HepG2 (cell line): ENCODE measurements around the gene YY2. TPM values are rescaled to one million over a fixed set of nuclear protein-coding genes. Genes with fewer than 3 reads are reported as not detected.

Experiments
- ATAC-seq: fragments of 200-7000 bp; cut with Tn5 transposase; 3 replicates; pipeline ENCODE4 v1.9.1; 2020; ENCODE audit warnings: mild to moderate bottlenecking, moderate library complexity
- BruUV-seq: library from RNA; stranded (reverse); fragments of 400-500 nt; replicated peaks from 2 replicates; lab custom pipeline; 2021; lab: Mats Ljungman, UMichigan
- CTCF ChIA-PET: fragments of 300-600 bp; formaldehyde crosslinking; extraction: SDS; loops from one replicate; lab custom pipeline; 2021; ENCODE audit warnings: low total read pairs, inconsistent platforms, low intra/inter-chr PET ratio; lab: Yijun Ruan, JAX
- POLR2A ChIA-PET: fragments of 350-600 bp; sonication (Branson Sonifier 250); formaldehyde crosslinking; loops from one replicate; lab custom pipeline; 2020; ENCODE audit warnings: antibody characterized with exemption, inconsistent platforms; lab: Yijun Ruan, JAX
- DNase-seq: peaks from one replicate; pipeline ENCODE4 v3.0.0-alpha.2; 2015; ENCODE audit warnings: low spot score
- FAIRE-seq: peaks from 3 replicates; lab custom pipeline; 2011; peaks lifted over from hg19 to GRCh38; lab: Jason Lieb, UNC
- H2AFZ ChIP-seq: one replicate; pipeline ENCODE4 v1.6.1; 2011; ENCODE audit warnings: low read length, inconsistent platforms
- H3K27ac ChIP-seq: fragments of 300-600 bp; 3 replicates; pipeline ENCODE4 v1.8.0; 2011; ENCODE audit warnings: mixed run types, mild to moderate bottlenecking, mixed read lengths, low read length, inconsistent platforms; ENCODE audit not compliant: insufficient read depth; ENCODE audit errors: extremely low read length
- H3K27me3 ChIP-seq, 2 experiments: fragments of 200-600 bp in 1 of 2; 2 replicates in 1 of 2; 3 replicates in 1 of 2; pipeline versions ENCODE4 v1.6.0 to v1.8.0; 2011; ENCODE audit warnings: low read length in 2 of 2, mild to moderate bottlenecking in 2 of 2, moderate library complexity in 2 of 2, inconsistent platforms in 1 of 2; ENCODE audit not compliant: insufficient read depth in 2 of 2, control insufficient read depth in 1 of 2
- H3K36me3 ChIP-seq, 2 experiments: fragments of 200-600 bp in 1 of 2; replicated peaks in 1 of 2; 2 replicates in 1 of 2; 3 replicates in 1 of 2; pipeline versions ENCODE4 v1.5.1 to v1.8.0; 2011; ENCODE audit warnings: low read length in 2 of 2, inconsistent platforms in 1 of 2; ENCODE audit not compliant: insufficient read depth in 2 of 2, control insufficient read depth in 1 of 2
- H3K4me1 ChIP-seq: 2 replicates; pipeline ENCODE4 v1.5.1; 2012; ENCODE audit warnings: low read length, inconsistent platforms; ENCODE audit not compliant: insufficient read depth
- H3K4me2 ChIP-seq: 2 replicates; pipeline ENCODE4 v1.6.0; 2011; ENCODE audit warnings: low read depth, low read length, inconsistent platforms
- H3K4me3 ChIP-seq, 3 experiments: fragments of 200-600 bp in 1 of 3; sonication (generic), shearing (Covaris generic) in 1 of 3; replicated peaks in 1 of 3; 2 replicates each; pipeline ENCODE4 v1.5.1; 2011 to 2016; ENCODE audit warnings: low read length in 3 of 3, inconsistent platforms in 2 of 3, low read depth in 2 of 3, mild to moderate bottlenecking in 2 of 3, control low read depth in 1 of 3, mixed read lengths in 1 of 3; ENCODE audit not compliant: insufficient read depth in 1 of 3
- H3K79me2 ChIP-seq: one replicate; pipeline ENCODE4 v1.6.1; 2011; ENCODE audit warnings: low read length, inconsistent platforms; ENCODE audit not compliant: insufficient read depth
- H3K9ac ChIP-seq: 2 replicates; pipeline ENCODE4 v1.6.0; 2011; ENCODE audit warnings: mild to moderate bottlenecking, low read depth, low read length, inconsistent platforms; ENCODE audit not compliant: insufficient read depth
- H3K9me3 ChIP-seq: 2 replicates; pipeline ENCODE4 v1.5.1; 2012; ENCODE audit warnings: mild to moderate bottlenecking, low read length
- H4K20me1 ChIP-seq: 2 replicates; pipeline ENCODE4 v1.6.0; 2011; ENCODE audit warnings: inconsistent platforms, mild to moderate bottlenecking, low read length, moderate library complexity; ENCODE audit not compliant: insufficient read depth
- ADNP ChIP-seq: sonication (generic); formaldehyde crosslinking; IDR thresholded peaks from 2 replicates; pipeline ENCODE4 v1.4.0; 2020; ENCODE audit warnings: missing genetic modification reagents
- BCL6 ChIP-seq: IDR thresholded peaks from 2 replicates; pipeline ENCODE4 v1.6.1; 2016; ENCODE audit warnings: missing genetic modification reagents, missing compliant biosample characterization
- CHD2 ChIP-seq: IDR thresholded peaks from 2 replicates; pipeline ENCODE4 v1.6.1; 2011; ENCODE audit warnings: low read depth, low read length, improper control_type of control experiment
- CREBL2 ChIP-seq: sonication (generic); formaldehyde crosslinking; IDR thresholded peaks from 2 replicates; pipeline ENCODE4 v1.8.1; 2023; ENCODE audit warnings: missing genetic modification reagents, mild to moderate bottlenecking, borderline replicate concordance
- KDM2A ChIP-seq: sonication (generic); formaldehyde crosslinking; IDR thresholded peaks from 2 replicates; pipeline ENCODE4 v1.4.0; 2020; ENCODE audit warnings: low read depth, missing genetic modification reagents, borderline replicate concordance
- NAIF1 ChIP-seq: sonication (generic); formaldehyde crosslinking; IDR thresholded peaks from 2 replicates; pipeline ENCODE4 v1.5.0; 2020; ENCODE audit warnings: mild to moderate bottlenecking, missing genetic modification reagents, borderline replicate concordance
- NCOA5 ChIP-seq: sonication (generic); formaldehyde crosslinking; IDR thresholded peaks from 2 replicates; pipeline ENCODE4 v1.4.0; 2020; ENCODE audit warnings: missing genetic modification reagents
- NONO ChIP-seq, 2 experiments: fragments of 450-650 bp in 1 of 2; sonication (generic) in 1 of 2; formaldehyde crosslinking in 1 of 2; IDR thresholded peaks in 1 of 2; conservative IDR thresholded peaks in 1 of 2; 2 replicates each; pipeline versions ENCODE4 v1.6.1 to v1.8.0; 2017 to 2022; ENCODE audit warnings: mild to moderate bottlenecking in 1 of 2, missing genetic modification reagents in 1 of 2, moderate library complexity in 1 of 2
- TBL1XR1 ChIP-seq: fragments of 150-350 bp; IDR thresholded peaks from 2 replicates; pipeline ENCODE4 v1.6.1; 2014; ENCODE audit warnings: borderline replicate concordance, low read length; ENCODE audit not compliant: partially characterized antibody
- ZNF260 ChIP-seq: sonication (generic); formaldehyde crosslinking; IDR thresholded peaks from 2 replicates; pipeline ENCODE4 v1.4.0; 2020; ENCODE audit warnings: missing genetic modification reagents, low read depth, mild to moderate bottlenecking, borderline replicate concordance
- ZNF33A ChIP-seq: sonication (generic); formaldehyde crosslinking; IDR thresholded peaks from 2 replicates; pipeline ENCODE4 v1.5.1; 2020; ENCODE audit warnings: missing genetic modification reagents, mild to moderate bottlenecking, moderate library complexity, borderline replicate concordance
- ZNF562 ChIP-seq: sonication (generic); formaldehyde crosslinking; IDR thresholded peaks from 2 replicates; pipeline ENCODE4 v1.8.0; 2022; ENCODE audit warnings: missing genetic modification reagents, borderline replicate concordance
- ZNF792 ChIP-seq: IDR thresholded peaks from 2 replicates; pipeline ENCODE4 v1.6.1; 2016
- in situ Hi-C: cut with HindIII; loops from 2 replicates; pipeline ENCODE4 v1.10.0; 2017; ENCODE audit warnings: low pct_unique_long_range_greater_than_20kb; ENCODE audit not compliant: extremely low pct_ligation_motif_present
- intact Hi-C: fragments of 100-400 bp; cut with micrococcal nuclease; formaldehyde crosslinking; loops from one replicate; pipeline ENCODE4 v1.10.0; 2022; ENCODE audit not compliant: unreplicated experiment
- polyA plus RNA-seq, 8 experiments: library from polyadenylated mRNA; depleted of rRNA in 3 of 8; stranded (reverse) in 7 of 8; unstranded in 1 of 8; fragments of >200 nt; fragmentation: Illumina TruSeq in 4 of 8; extraction: Trizol in 4 of 8; gene quantifications; 2 replicates each; pipeline versions ENCODE4 v1.2.1 to v1.2.3, GENCODE V29; 2011 to 2016; ENCODE audit warnings: low read depth in 4 of 8, missing spikeins in 1 of 8, mixed read lengths in 1 of 8; ENCODE audit not compliant: insufficient read depth in 1 of 8
- total RNA-seq, 5 experiments: library from RNA; depleted of rRNA; stranded (reverse); fragments of >200 nt; fragmentation: Illumina TruSeq; extraction: Trizol; gene quantifications; 2 replicates each; pipeline ENCODE4 v1.2.3, GENCODE V29; 2016; ENCODE audit warnings: low read depth in 1 of 5
- TF ChIP-seq, protein P1 (sequence below): sonication (generic); formaldehyde crosslinking; IDR thresholded peaks from 2 replicates; pipeline ENCODE4 v1.9.0; 2021; ENCODE audit warnings: missing genetic modification reagents, mild to moderate bottlenecking, borderline replicate concordance
- TF ChIP-seq, protein P2 (sequence below): sonication (generic); formaldehyde crosslinking; IDR thresholded peaks from 2 replicates; pipeline ENCODE4 v1.8.0; 2022; ENCODE audit warnings: missing genetic modification reagents, mild to moderate bottlenecking, moderate library complexity, borderline replicate concordance

YY2 gene
- total and polyA plus RNA-seq, 2 of the 13 experiments (the other 11 are each of a cell fraction or from before 2014, with no cell fraction given), result 0.34 to 0.44 TPM

GRCh38 chrX:21865436-21865835, 9.6 kb downstream of the YY2 start:
- DNase-seq (no peak), ATAC-seq (no peak), FAIRE-seq (no peak)
- no peak overlapping the region for H3K9ac ChIP-seq
- no peak overlapping the region for H3K27ac ChIP-seq
- POLR2A ChIA-PET, result no interaction called here
- no peaks in the 10 kb centered on the region for H3K36me3 ChIP-seq
- no peak overlapping the region for H3K4me2 ChIP-seq
- H3K4me1 ChIP-seq, result no peaks in the 10 kb centered on the region
- H3K9me3 ChIP-seq, result no peaks in the 10 kb centered on the region
- no peak overlapping the region for H3K4me3 ChIP-seq
- intact Hi-C loops (no loop called here), in situ Hi-C loops (no loop called here)
- CTCF ChIA-PET, result no interaction called here
- no peaks in the 10 kb centered on the region for H3K79me2 ChIP-seq
- no peaks in the 10 kb centered on the region for H3K27me3 ChIP-seq
- H2AFZ ChIP-seq, result no peak overlapping the region
- no peak for TF ChIP-seq TBL1XR1
- no peak for TF ChIP-seq ZNF562 (CRISPR knock-in tag)
- TF ChIP-seq CHD2, result no peak
- TF ChIP-seq ZNF792 (CRISPR knock-in tag), result no peak
- TF ChIP-seq NCOA5, result no peak
- no peak for TF ChIP-seq ZNF33A
- TF ChIP-seq CREBL2, result no peak
- TF ChIP-seq, protein P1, sequence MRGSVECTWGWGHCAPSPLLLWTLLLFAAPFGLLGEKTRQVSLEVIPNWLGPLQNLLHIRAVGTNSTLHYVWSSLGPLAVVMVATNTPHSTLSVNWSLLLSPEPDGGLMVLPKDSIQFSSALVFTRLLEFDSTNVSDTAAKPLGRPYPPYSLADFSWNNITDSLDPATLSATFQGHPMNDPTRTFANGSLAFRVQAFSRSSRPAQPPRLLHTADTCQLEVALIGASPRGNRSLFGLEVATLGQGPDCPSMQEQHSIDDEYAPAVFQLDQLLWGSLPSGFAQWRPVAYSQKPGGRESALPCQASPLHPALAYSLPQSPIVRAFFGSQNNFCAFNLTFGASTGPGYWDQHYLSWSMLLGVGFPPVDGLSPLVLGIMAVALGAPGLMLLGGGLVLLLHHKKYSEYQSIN (CRISPR knock-in tag), result no peak
- no peak for TF ChIP-seq ZNF260
- no peak for TF ChIP-seq BCL6 (CRISPR knock-in tag)
- no peak for TF ChIP-seq ADNP (CRISPR knock-in tag)
- TF ChIP-seq KDM2A (CRISPR knock-in tag), result no peak
- no peak for TF ChIP-seq NAIF1 (CRISPR knock-in tag)
- TF ChIP-seq NONO (IDR thresholded peaks at IDR 0.05), result no peak
- TF ChIP-seq NONO (CRISPR knock-in tag; conservative IDR thresholded peaks at IDR 0.05), result no peak
- TF ChIP-seq, protein P2, sequence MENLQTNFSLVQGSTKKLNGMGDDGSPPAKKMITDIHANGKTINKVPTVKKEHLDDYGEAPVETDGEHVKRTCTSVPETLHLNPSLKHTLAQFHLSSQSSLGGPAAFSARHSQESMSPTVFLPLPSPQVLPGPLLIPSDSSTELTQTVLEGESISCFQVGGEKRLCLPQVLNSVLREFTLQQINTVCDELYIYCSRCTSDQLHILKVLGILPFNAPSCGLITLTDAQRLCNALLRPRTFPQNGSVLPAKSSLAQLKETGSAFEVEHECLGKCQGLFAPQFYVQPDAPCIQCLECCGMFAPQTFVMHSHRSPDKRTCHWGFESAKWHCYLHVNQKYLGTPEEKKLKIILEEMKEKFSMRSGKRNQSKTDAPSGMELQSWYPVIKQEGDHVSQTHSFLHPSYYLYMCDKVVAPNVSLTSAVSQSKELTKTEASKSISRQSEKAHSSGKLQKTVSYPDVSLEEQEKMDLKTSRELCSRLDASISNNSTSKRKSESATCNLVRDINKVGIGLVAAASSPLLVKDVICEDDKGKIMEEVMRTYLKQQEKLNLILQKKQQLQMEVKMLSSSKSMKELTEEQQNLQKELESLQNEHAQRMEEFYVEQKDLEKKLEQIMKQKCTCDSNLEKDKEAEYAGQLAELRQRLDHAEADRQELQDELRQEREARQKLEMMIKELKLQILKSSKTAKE, result no peak
- TF ChIP-seq, all 625 proteins: peak for 0
- H4K20me1 ChIP-seq, result no peaks in the 10 kb centered on the region
- no TSS peak for BruUV-seq
